Renal cortex interstitium (tissue), 11 donors: ENCODE results near the gene HCFC1R1. TPM values are rescaled to one million over a fixed set of nuclear protein-coding genes. Genes with fewer than 3 reads are reported as not detected.

ENCODE experiments used
- DNase-seq, 11 donors: peaks; one replicate each; pipeline ENCODE4 v3.0.0-alpha.2; 2013; ENCODE audit warnings: low read depth in 9 of 11, low spot score in 4 of 11; ENCODE audit errors: extremely low read depth in 1 of 11
- polyA plus RNA-seq, 3 donors: library from polyadenylated mRNA; unstranded; fragments of 120-200 nt; gene quantifications; one replicate each; pipeline ENCODE4 v1.2.1, GENCODE V29; 2013; ENCODE audit not compliant: insufficient read length in 3 of 3

The HCFC1R1 gene
- polyA plus RNA-seq, 3 donors, result 59.0 to 77.2 (median 64.2) TPM

DNA sequence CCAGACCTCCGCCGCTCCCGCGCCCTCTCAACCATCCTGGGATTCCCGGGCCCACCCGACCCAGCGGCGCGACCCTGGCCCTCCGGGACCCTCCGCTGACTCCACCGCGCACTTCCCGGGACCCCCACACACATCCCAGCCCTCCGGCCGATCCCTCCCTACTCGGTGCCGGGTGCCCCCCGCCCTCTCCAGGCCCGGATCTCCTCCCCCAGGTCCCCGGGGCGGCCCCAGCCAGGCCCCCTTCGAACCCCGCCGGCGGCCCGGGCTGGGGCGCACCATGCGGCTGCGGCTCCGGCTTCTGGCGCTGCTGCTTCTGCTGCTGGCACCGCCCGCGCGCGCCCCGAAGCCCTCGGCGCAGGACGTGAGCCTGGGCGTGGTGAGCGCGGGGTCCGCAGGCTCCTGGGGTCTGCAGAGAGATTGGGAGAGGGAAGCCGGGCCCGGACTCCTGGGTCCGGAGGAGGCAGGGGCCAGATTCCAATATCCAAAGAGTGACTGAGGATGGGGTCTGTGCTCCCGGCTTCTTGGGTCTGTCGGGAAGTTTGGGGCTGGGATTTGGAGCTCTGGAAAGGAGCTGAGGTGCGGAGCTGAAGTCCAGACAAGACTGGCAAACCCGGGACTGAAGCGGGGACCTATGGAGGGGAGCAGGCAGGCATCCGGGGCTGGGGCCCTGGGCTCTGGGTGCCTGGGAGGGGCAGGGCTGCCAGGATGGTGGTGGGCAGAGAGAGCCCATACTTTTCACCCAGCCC, 23.1 kb upstream of the HCFC1R1 start:
- no peak for DNase-seq

- DNase-seq, result no peak
Measured at GRCh38 chr16:3045758-3046640, 22.3 kb upstream of the HCFC1R1 start, which contains the start of gene MMP25. Gene MMP25, plus strand, starts transcription at chr16:3046561. Its CDS starts 357 bp downstream, at chr16:3046918.

- no peak for DNase-seq
Measured at GRCh38 chr16:3044708-3045107, 21.0 kb upstream of the HCFC1R1 start.

- no peak for DNase-seq
Measured at GRCh38 chr16:3042376-3042775, 18.6 kb upstream of the HCFC1R1 start.

DNA sequence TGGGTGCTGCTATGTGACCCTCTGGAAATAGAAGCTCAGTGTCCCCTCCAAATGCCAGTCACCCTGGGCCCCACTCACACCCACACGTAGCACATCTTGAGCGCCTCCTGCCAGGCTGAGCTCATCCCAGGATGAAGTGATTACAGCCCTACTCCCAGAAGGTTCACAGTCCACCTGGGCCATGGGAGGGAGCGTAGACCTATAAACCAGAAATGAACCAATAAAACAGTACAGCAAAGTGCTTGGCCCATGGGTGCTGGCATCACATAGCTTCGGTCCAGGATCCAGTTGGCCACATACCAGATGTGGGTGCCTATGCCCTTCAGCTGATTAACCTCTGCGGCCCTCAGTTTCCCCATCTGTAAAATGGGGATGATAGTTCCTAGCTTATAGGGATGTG, 15.2 kb upstream of the HCFC1R1 start:
- no peak for DNase-seq

- DNase-seq, result no peak
Measured at GRCh38 chr16:3038256-3038655, 14.5 kb upstream of the HCFC1R1 start.

- no peak for DNase-seq
Measured at GRCh38 chr16:3036726-3037315, 13.1 kb upstream of the HCFC1R1 start, which contains the start of gene BICDL2. Gene BICDL2, minus strand, starts transcription at chr16:3036944. Its CDS starts 1,448 bp downstream, at chr16:3035496.

DNA sequence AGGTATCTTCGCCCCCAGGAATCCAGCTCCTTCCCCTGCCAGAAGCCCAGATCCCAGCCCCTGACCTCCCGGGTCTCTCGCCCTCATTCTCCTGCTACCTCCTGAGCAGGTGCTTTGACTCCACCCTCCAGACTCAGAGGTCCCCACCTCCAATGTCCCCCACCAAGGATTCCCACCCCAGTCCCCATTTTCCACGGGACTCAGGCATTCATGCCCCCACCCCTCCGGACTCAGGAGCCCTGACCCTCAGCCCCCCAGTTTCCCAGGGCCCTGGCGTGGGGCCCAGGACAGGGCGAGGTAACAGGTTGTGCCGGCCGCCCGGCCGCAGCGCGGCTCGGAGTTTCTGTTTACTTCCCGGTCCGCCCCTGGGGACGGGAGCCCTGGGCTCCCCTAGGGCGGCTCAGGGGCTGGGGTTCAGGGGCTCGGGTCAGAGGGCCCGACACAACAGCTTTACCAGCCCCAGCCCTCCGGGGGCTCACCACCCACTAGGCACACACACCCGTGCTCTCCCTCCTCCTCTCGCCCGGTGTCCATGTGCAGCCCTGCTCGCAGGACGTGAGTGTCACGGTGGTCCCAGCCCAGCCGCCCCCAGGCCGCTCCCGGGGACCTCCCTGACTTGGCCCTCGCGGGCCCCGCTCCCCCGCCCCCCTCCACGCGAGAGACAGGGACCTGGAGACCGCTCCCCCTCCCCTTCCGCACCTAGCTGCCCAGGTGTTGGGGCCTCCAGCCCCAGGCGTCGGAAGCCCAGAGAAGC, 12.4 kb upstream of the HCFC1R1 start:
- no peak for DNase-seq

DNA sequence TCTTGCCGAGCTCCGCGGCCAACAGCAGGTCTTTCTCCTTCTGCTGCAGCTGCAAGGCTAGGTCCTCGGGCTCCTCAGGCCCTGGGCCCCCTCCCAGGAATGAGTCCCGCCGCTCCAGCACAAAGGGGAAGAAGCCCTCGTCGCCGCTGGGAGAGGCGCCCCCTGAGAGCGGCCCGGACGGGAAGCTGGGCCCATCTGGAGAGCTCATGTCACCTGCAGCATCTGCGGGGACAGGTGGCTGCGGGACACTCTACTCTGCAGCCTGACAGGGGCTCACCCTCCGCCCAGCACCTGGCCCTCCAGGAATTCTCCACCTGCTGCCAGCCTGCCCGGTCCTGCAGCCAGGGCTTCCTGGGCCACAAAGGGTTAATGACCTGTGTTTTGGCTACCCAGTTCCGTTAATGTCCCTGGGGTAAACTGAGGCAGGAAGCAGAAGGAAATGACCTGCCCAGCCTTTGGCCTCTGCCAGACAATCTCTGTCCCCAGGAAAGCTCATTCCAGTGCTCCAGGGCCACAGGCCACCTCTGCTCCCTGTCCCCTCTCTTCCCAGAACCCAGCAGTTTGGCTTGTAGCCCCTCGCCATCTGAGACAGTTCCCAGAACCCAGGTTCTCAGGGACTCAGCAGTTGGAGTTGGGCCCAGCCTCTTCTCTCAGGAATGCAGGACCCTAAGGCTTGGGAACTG, 11.7 kb upstream of the HCFC1R1 start:
- DNase-seq, result no peak

DNA sequence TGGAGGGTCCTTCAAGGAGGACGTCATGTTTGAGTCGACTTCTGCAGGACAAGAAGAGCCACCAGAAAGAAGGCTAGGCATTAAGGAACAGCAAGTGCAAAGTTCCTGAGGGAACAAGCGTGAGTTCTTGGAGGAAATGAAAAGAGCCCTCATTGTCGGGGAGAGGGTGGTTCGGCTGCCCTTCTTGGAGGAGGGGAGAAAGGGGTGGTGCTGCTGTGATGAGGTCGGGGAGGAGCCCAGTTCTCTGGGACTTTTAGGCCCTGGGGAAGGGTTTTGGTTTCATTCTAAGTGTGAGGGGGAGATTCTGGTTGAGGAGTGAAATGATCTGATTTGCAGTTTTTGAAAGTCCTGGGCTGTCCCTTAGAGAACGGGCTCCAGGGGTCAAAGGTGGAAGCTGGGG, 8.9 kb upstream of the HCFC1R1 start:
- DNase-seq, result no peak

DNA sequence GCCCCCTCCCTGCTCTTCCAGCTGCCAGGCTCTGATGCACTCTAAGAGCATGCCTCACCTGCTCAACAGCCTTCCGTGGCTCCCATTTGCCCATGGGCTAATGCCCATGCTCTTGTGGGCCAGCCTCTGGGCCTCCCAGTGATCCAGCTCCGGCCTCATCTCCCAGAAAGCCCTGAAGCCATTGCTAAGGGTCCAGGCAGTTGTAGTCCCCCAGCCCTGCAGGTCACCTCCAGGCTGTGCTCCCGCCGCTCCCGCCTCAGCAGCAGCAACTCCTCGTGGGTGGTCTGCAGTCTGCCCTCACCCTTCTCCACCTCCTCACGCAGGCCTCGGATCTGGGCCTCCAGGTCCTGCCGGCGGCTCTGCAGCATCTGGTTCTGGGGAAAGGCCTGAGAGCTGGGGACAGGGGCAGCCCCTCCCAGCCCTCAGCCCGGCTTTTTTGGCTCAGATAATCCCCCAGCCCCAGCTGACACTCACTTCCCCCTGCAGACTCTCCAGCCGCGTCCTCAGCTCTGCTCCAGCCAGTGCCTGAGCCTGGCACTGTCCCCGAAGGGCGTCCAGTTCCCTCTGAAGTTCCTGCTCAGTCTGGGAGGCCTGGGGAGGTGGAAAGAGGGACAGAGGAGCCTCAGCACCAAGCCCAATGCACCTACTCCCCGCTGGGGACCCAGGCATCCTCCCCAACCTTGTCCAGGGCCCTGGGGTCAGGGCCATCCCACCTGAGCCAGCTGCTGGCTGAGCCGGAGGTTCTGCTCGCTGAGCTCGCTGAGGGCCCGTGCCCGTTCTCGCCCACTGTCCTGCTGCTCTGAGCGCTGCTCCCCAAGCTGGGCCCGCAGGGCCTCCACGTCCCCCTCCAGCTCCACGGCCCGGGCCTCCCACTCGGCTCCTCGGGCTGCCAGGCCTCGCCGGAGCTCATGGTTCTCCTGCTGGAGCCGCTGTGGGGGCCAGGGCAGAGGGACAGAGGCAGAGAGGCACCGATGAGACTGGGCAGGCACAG, 6.8 kb upstream of the HCFC1R1 start:
- DNase-seq, result no peak

DNA sequence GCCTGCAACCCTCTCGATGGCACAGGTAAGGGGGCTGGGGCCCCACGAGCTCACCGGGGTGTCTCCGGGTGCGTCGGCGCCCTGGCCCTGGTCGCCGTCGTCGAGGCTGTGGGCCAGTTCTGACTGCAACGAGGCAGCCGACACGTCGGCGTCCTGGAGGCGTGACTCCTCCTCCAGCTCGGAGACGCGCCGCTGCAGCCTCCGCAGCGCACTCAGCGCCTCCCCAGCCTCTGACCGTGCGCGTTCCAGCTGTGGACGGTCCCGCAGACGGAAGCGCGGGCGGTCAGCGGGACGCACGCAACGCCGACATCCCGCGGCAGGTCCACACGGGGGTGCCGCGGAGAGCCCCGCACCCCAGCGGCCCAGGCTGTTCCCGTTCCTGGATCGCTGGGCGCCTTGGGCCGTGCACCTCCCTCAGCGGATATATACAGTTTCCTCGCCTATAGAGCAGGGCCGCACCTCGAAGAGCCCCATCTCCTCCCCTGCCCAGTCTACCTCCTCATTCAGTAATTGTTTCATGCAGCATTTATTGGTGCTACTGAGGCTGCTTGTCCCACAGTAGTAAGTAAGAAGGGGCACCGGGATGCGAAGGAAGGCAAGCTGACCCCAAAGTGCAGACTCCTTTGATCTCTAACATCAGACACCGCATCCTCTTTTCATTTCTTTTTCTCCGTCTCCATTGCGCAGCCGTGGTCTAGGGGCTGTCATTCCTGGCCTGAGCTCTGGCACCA, 5.9 kb upstream of the HCFC1R1 start:
- no peak for DNase-seq

- DNase-seq, result no peak
Measured at GRCh38 chr16:3028716-3029319, 5.1 kb upstream of the HCFC1R1 start.

DNA sequence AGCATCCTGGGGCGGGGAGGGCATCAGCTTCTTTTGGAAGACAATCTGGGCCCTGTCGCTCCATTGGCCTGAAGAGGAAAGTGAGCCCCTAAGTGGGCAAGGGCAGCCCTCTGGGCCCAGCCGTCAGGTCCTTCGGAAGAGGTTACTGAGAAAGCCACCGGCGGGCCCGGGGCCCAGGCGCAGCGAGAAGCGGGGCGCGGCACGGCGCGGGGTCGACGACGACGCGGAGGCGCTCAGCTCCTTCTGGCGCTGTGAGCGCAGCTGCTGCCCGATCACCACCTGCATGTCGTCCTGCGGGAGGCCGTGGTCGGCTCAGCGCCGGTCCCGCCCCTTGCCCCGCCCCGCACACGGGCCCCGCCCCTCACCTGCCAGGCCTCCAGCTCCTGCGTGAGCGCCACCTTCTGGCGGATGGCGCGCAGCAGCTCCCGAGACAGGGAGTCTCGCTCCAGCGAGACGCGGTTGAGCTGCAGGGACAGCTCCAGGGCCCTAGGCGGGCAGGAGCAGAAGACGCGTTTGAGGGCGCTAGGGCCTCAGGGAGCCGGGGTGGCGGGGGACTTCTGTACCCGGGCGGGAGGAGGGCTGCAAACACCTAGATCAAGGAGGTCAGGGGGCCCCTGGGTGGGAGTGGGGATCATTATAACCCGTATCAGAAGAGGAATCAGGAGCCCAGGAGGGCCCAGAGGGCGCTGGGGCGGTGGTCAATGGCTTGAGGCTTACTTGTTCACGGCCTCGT, 4.4 kb upstream of the HCFC1R1 start:
- peak in 3 of 11 donors; percentile 80 to 83 (median 82) for DNase-seq

DNA sequence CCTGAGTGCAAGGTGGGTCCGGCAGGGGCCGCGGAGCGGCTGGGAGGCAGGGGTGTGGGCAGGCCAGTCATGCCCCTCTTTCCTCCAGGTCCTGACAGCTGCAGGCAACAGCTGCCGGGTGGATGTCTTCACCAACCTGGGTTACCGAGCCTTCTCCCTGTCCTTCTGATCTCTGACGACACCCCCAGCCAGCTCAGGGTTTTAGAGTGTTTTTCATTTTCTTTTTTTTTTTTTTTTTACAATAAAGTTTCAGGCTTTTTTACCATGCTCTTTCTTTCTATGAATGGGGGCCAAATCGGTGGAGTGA, 3.7 kb upstream of the HCFC1R1 start:
- no peak for DNase-seq
